ENCODE measurements around the gene CLDN19.

- TF ChIP-seq ZNF785 (CRISPR knock-in tag; IDR thresholded peaks at IDR 0.05), result no peak
- no peak for TF ChIP-seq ZNF592 (IDR thresholded peaks at IDR 0.05)
Observed at GRCh38 chr1:42737986-42738677, 1.9 kb downstream of the CLDN19 start.
